ENCODE results near the gene FXN.

- TF ChIP-seq GATA3 (IDR thresholded peaks at IDR 0.05; ENCODE audit: low read depth, low read length) (no peak), GATA2 (IDR thresholded peaks at IDR 0.05; ENCODE audit: low read depth, low read length) (no peak)
Measured at GRCh38 chr9:69136185-69136584, 100.6 kb downstream of the FXN start.
